Prostate gland (tissue), 2 donors: ENCODE data around the gene ASB7.

Source experiments
- POLR2AphosphoS5 ChIP-seq: sonication (generic); formaldehyde crosslinking; IDR thresholded peaks from one replicate; pipeline ENCODE4 v1.6.1; 2017; ENCODE audit warnings: antibody characterized with exemption
- TF ChIP-seq, protein P1 (sequence below), 4 experiments: fragments of 200-600 bp in 2 of 4; fragments of 450-650 bp in 2 of 4; sonication (generic) in 2 of 4; IDR thresholded peaks; 1 replicate in 3 of 4; 2 replicates in 1 of 4; pipeline ENCODE4 v1.5.1; 2016 to 2019; ENCODE audit warnings: antibody characterized with exemption in 4 of 4, mild to moderate bottlenecking in 2 of 4, moderate library complexity in 2 of 4

DNA sequence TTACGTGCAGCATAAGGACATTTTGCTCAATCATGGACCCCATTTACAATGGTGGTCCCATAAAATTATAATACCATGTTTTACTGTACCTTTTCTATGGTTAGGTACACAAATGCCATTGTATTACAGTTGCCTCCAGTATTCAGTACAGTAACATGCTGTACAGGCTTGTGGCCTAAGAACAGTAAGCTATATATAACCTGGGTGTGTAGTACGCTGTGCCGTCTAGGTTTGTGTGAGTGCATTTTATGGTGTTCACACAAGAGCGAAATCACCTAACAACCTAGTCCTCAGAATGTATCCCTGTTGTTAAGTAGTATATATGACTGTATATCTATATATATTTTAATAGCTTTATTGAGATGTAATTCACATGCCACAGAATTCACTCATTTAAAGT, 12.5 kb downstream of the ASB7 start:
- TF ChIP-seq POLR2AphosphoS5, result no peak
- TF ChIP-seq, protein P1, sequence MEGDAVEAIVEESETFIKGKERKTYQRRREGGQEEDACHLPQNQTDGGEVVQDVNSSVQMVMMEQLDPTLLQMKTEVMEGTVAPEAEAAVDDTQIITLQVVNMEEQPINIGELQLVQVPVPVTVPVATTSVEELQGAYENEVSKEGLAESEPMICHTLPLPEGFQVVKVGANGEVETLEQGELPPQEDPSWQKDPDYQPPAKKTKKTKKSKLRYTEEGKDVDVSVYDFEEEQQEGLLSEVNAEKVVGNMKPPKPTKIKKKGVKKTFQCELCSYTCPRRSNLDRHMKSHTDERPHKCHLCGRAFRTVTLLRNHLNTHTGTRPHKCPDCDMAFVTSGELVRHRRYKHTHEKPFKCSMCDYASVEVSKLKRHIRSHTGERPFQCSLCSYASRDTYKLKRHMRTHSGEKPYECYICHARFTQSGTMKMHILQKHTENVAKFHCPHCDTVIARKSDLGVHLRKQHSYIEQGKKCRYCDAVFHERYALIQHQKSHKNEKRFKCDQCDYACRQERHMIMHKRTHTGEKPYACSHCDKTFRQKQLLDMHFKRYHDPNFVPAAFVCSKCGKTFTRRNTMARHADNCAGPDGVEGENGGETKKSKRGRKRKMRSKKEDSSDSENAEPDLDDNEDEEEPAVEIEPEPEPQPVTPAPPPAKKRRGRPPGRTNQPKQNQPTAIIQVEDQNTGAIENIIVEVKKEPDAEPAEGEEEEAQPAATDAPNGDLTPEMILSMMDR (IDR thresholded peaks at IDR 0.05), result no peak
